Measurements from ENCODE around the gene GFOD2. TPM values are rescaled to one million over a fixed set of nuclear protein-coding genes. Genes with fewer than 3 reads are reported as not detected.

GFOD2 gene
- total and polyA plus RNA-seq, 3 donors from 2014 or later, result 18.0 to 23.0 (median 20.4) TPM

DNA sequence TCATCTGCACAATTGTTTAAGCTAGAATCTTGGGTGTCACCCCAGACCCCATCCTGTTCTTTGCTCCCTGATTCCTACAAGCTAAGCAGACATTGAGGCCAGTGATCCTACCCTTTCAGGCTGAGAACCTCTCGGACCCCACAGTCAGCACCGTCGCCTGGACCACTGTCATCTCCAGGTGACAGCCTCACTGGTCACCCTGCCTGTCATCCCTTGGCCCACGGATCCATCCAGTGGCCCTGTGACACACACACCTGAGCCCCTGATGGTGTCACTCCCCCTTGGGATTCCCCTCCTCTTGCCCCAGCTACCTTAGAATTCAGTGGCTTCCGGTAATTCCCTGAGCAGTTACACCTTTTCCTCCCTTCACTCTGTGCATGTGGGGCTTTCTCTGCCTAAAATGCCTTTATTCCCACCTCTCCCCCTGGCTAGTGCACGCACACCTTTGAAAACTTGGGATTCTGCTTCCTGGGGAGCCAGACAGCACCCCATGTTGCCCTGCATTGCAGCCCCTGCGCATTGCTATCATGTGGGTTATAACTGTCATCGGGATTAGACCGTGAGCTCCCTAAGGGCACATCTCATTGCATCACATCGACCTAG, 49.5 kb downstream of the GFOD2 start:
- intact Hi-C loops (cut with DNase I; ENCODE audit: low total_unique reads), result no loop called here
- Histone ChIP-seq H3K4me3 (no peak overlapping the region), H3K4me1 (peaks cover 30% of the 10 kb centered on the region), H3K27me3 (no peaks in the 10 kb centered on the region), H3K27ac (no peak overlapping the region), H3K36me3 (ENCODE audit: low read depth, missing control alignments) (no peaks in the 10 kb centered on the region), H3K9me3 (no peaks in the 10 kb centered on the region)
- DNase-seq, result no peak
- WGBS, 2 donors, result 94 to 95% methylated on average over 10 of the region's 10 CpGs
- TF ChIP-seq, protein P1, sequence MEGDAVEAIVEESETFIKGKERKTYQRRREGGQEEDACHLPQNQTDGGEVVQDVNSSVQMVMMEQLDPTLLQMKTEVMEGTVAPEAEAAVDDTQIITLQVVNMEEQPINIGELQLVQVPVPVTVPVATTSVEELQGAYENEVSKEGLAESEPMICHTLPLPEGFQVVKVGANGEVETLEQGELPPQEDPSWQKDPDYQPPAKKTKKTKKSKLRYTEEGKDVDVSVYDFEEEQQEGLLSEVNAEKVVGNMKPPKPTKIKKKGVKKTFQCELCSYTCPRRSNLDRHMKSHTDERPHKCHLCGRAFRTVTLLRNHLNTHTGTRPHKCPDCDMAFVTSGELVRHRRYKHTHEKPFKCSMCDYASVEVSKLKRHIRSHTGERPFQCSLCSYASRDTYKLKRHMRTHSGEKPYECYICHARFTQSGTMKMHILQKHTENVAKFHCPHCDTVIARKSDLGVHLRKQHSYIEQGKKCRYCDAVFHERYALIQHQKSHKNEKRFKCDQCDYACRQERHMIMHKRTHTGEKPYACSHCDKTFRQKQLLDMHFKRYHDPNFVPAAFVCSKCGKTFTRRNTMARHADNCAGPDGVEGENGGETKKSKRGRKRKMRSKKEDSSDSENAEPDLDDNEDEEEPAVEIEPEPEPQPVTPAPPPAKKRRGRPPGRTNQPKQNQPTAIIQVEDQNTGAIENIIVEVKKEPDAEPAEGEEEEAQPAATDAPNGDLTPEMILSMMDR (IDR thresholded peaks at IDR 0.05), result no peak
- TF ChIP-seq POLR2A (IDR thresholded peaks at IDR 0.05), result no peak

DNA sequence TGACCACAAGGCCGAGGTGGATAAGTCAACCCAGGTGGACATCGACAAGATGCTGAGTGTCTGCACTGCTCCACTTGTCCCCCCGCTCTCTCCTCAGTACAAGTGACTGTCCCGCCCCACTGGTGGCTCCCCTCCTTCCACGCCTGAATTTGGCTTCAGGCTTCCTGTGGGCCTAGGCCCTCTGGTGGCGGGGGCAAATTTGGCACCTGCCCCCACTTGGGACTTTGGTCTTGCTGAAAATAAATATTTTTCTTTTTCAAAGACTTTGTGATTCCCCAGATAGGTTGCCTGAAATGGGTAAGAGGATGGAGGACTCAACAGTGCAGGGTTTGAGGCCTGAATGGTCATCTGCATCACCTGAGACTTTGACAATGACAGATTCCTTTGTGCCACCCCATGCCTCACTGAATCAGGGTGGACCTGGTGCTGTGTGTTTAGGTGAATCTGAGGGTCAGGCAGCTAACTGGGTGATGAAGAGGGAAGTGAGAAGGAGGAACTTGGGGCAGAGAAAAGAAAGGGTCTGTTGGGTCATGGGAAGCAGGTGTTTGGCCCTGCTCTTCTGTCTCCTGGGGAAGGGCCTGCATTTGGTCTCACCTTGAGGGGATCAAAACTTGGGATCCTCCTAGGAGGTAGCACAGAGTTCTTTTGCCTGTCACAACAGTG, 50.5 kb downstream of the GFOD2 start:
- no peak for TF ChIP-seq POLR2A (IDR thresholded peaks at IDR 0.05)
- TF ChIP-seq, protein P1 (IDR thresholded peaks at IDR 0.05), result peak in 1 of 3 experiments; percentile 37
- 82 to 85% methylated on average over 6 of the region's 6 CpGs for WGBS, 2 donors
- Histone ChIP-seq H3K4me1 (peaks cover 26% of the 10 kb centered on the region), H3K27ac (no peak overlapping the region), H3K9me3 (no peaks in the 10 kb centered on the region), H3K36me3 (ENCODE audit: low read depth, missing control alignments) (no peaks in the 10 kb centered on the region), H3K4me3 (no peak overlapping the region), H3K27me3 (no peaks in the 10 kb centered on the region)
- intact Hi-C loops (cut with DNase I; ENCODE audit: low total_unique reads), result no loop called here
- no peak for DNase-seq

DNA sequence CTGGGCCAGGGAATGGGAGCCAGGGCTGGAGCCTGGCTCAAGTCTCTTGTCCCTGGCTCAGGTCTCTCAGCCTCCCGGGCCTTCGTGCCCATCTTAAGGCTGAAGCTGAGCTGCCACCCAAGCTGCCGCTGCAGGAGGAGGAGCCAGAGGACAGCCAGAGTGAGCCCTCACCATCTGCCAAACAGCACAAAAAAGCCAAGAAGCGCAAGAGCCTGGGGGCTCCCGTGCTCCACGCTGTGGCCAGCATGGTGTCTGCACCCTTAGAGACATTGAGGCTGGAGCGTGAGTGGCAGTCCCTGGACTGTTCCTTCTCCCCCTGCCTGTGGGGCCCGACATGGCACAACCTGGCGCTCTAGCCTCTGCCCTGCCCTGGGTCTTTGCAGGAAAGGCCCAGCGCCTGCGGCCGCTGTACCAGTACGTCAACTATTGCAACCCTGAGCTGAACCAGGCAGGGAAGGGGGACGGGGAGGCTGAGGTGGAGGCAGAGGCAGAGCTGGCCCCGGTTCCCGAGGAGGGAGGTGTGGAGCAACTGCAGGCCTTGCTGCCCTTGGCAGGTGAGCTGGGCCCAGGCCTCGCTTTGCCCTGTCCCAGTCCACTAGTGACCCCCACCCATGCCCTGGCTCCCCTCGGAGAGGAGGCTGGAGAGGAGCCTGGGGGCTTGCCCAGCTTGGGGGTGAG, 51.2 kb downstream of the GFOD2 start:
- intact Hi-C loops (cut with DNase I; ENCODE audit: low total_unique reads), result no loop called here
- 23 to 44% methylated on average over 5 to 18 of the region's 18 CpGs for WGBS, 2 donors

DNA sequence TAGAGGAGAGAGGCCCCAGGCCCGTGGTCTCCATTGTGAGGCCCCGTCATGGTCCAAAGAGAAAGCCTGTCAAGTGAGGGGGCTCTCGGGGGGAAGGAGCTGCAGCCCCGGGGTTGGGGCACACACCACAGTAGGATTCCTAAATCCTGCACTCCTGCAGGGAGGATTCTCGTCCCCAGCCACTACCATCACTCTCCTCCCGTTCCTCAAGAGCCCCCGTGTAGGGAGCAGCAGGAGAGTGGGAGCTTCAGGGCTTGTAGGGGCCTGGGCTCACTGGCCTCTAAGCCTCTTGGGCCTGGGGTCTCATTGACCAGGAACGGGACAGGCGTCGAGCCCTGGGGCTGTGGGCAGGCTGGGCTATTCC, 51.7 kb downstream of the GFOD2 start:
- intact Hi-C loops (cut with DNase I; ENCODE audit: low total_unique reads), result no loop called here
- WGBS, 2 donors, result 27% methylated on average over 10 of the region's 10 CpGs; no CpG with 5 or more reads in 1 of the 2 donors
- TF ChIP-seq, protein P1 (IDR thresholded peaks at IDR 0.05), result no peak
- no peak for TF ChIP-seq POLR2A (IDR thresholded peaks at IDR 0.05)

More for the DNA sequence above, 51.2 kb downstream of the GFOD2 start:
- no peaks in the 10 kb centered on the region for H3K27me3 ChIP-seq
- TF ChIP-seq, protein P1 (IDR thresholded peaks at IDR 0.05), result peak; percentile 71 to 85 (median 76)
- no peak for TF ChIP-seq POLR2A (IDR thresholded peaks at IDR 0.05)
- no peaks in the 10 kb centered on the region for H3K9me3 ChIP-seq
- H3K4me1 ChIP-seq, result peaks cover 19% of the 10 kb centered on the region
- no peaks in the 10 kb centered on the region for H3K36me3 ChIP-seq (ENCODE audit: low read depth, missing control alignments)
- peak overlapping the region in 1 of 2 donors; percentile 70 for H3K4me3 ChIP-seq
- peak; percentile 91 for DNase-seq
- peak overlapping the region; percentile 85 to 91 for H3K27ac ChIP-seq

More for the DNA sequence above, 51.7 kb downstream of the GFOD2 start:
- H3K27ac ChIP-seq, result peak overlapping the region; percentile 85 to 91
- no peaks in the 10 kb centered on the region for H3K36me3 ChIP-seq (ENCODE audit: low read depth, missing control alignments)
- H3K27me3 ChIP-seq, result no peaks in the 10 kb centered on the region
- peaks cover 17% of the 10 kb centered on the region for H3K4me1 ChIP-seq
- peak overlapping the region; percentile 67 to 70 for H3K4me3 ChIP-seq
- H3K9me3 ChIP-seq, result no peaks in the 10 kb centered on the region
- no peak for DNase-seq
